ENCODE results near the gene SLC19A2.

DNA sequence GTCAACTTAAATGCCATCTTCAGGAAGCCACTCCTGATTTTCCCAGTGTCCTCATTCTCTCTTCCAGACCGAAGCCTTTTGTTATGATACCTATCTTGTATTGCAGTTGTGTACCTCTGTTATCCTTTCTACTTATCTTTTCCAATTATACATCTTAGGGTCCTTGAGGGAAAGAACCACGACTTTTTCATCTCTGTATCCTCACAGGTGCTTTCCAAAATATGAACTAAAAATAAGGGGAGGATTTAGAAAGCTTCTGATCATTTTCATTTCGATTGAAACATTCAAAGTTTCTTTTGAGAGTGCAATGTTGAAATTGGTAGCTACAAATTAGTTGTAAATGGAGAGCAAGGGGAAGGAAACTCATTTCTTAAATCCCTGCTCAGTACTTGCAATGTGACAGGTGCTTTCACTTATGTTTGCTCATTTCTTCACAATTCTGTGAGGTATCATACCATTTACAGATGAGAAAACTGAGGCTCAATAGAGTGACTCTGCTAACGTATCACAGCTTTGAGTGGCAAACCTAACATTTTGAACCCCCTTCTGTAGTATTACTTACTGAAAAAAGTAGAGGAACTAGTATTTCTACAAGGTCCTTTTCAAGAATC, 24.2 kb downstream of the SLC19A2 start:
- no peak for TF ChIP-seq POLR2AphosphoS5 (IDR thresholded peaks at IDR 0.05)
- TF ChIP-seq, protein P1, sequence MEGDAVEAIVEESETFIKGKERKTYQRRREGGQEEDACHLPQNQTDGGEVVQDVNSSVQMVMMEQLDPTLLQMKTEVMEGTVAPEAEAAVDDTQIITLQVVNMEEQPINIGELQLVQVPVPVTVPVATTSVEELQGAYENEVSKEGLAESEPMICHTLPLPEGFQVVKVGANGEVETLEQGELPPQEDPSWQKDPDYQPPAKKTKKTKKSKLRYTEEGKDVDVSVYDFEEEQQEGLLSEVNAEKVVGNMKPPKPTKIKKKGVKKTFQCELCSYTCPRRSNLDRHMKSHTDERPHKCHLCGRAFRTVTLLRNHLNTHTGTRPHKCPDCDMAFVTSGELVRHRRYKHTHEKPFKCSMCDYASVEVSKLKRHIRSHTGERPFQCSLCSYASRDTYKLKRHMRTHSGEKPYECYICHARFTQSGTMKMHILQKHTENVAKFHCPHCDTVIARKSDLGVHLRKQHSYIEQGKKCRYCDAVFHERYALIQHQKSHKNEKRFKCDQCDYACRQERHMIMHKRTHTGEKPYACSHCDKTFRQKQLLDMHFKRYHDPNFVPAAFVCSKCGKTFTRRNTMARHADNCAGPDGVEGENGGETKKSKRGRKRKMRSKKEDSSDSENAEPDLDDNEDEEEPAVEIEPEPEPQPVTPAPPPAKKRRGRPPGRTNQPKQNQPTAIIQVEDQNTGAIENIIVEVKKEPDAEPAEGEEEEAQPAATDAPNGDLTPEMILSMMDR (IDR thresholded peaks at IDR 0.05), result no peak

Measured in prostate gland (tissue), 2 donors.